HG02943 (cell line): ENCODE measurements around the gene ANKRD45.
"Not testable (repeated sequence)": the region's sequence is repeated elsewhere in the genome, so short reads cannot be mapped to it uniquely, and the experiment has no call there.

Experiments
- ATAC-seq: cut with Tn5 transposase; IDR thresholded peaks from one replicate; pipeline ENCODE4 v1.9.1; 2021; ENCODE audit warnings: mild to moderate bottlenecking, low read depth, moderate library complexity; ENCODE audit not compliant: unreplicated experiment

ANKRD45 gene

DNA sequence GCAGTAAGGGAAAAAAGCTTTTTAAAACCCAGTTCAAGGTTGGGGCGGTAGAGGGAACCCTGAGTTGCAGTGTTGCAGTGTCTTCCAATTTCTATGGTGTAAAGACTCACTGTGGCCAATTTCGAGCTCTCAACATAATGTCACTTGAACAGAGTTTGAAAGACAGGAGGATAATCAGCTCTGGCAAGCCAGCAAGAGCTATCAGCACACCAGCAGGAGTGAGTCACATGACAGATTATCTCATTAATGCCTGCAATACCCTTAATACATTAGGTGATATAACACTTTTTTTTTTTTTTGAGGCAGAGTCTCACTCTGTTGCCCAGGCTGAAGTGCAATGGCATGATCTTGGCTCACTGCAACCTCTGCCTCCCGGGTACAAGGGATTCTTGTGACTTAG is 89.6 kb downstream of the ANKRD45 start:
- ATAC-seq: no peak

- ATAC-seq: no peak
Measured at GRCh38 chr1:173573596-173573995, 96.1 kb downstream of the ANKRD45 start.

DNA sequence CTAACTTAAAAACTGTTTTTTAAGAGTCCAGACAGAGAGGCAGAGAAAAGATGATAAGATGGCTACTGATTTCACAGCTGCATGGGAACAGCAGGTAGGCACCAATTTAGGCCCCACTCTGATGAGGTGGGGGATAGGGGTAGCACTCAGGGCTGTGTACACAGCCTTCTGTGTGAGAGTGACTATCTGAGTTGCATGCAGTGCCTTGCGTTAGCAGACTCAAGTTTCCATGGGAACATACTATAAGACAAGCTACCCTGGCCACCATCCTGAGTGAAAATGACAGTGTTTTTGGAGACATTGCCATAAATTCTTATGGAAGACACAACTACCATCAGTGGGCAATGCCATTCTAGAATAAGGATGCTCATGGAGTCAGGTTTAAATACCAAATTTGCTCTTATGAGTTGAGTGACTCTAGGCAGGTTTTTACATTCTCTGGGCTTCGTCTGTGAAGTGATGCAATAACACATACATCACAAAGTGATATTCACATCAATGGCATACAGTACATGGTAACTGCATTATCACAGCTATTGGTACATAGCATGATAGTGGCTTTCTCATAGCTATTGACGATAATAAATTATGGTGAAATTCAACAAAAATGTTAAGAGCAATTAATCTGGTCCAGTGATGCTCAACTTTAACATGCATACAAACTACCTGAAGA is 97.3 kb downstream of the ANKRD45 start:
- no peak for ATAC-seq

DNA sequence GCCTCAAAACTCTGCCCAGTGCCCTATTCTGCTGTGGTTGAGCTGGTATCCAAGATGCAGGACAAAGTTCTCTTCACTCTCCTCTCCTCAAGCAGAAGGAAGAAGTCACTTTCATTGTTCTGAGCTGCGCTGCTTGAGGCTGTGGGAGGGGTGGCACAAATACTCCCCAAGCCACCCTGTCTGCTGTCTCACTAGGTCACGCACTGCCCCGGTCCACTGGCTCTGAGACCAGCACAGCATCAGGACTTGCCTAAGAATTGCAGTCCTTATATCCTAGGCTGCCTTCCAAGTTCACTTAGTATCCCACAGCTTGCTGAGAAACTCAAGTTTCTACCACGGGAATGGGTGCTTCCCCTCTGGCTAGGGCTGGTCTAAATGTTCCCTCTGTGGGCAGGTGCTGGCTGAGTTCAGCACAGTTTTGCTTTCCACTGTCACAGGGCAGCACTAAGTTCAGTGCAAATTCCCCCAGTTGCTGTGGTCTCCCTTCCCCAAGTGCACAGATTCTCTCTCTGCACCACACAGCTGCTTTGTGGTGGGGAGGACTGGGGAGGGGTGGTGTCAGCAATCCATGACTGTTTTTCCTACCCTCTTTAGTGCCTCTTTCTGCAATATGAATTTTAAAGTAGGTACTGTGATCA is 99.2 kb downstream of the ANKRD45 start:
- ATAC-seq: no peak

GRCh38 chr1:173568483-173568882 is 101.2 kb downstream of the ANKRD45 start:
- no peak for ATAC-seq

GRCh38 chr1:173563846-173564245 is 105.8 kb downstream of the ANKRD45 start:
- not testable (repeated sequence) for ATAC-seq

GRCh38 chr1:173562813-173563212 is 106.8 kb downstream of the ANKRD45 start:
- no peak for ATAC-seq

GRCh38 chr1:173561263-173561662 is 108.4 kb downstream of the ANKRD45 start:
- ATAC-seq: no peak

DNA sequence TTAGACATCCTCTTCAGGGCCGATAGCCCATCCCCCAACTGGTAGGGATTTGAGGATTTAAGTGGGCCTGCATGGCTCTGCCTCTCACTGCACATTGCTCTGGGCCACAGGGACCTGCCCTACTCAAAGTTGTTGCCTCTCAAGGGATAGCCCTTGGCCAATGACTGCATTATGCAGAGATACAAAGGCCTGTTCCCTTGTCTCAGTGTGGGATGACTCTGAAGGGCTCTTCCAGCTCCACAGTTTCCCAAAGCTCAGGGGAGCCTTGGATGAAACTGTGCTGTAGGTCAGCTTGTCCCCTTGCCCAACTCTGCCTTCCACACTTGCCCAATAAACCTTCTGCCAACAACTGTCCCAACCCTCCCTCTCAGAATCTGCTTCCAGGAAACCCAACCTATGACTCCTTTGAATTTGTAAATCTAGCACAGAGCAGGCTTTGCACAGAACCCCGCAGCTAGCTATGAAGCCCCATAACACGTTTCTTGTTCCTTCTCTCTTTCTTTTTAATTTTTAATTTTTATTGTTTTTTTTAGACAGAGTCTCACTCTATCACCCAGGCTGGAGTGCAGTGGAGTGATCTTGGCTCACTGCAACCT is 109.3 kb downstream of the ANKRD45 start:
- ATAC-seq: no peak
